GM23338 (cell line): ENCODE data around the gene GNG12. TPM values are rescaled to one million over a fixed set of nuclear protein-coding genes. Genes with fewer than 3 reads are reported as not detected.

ENCODE experiments used
- ATAC-seq: fragments of 200-7000 bp; cut with Tn5 transposase; 3 replicates; pipeline ENCODE4 v1.9.1; 2020
- DNase-seq: peaks from one replicate; pipeline ENCODE4 v3.0.0-alpha.2; 2015; ENCODE audit warnings: low spot score
- H2AFZ ChIP-seq: fragments of 200-600 bp; sonication (generic); 2 replicates; pipeline ENCODE4 v1.8.0; 2016; ENCODE audit warnings: antibody characterized with exemption, mild to moderate bottlenecking, moderate library complexity
- H3F3A ChIP-seq: fragments of 200-600 bp; sonication (generic); replicated peaks from 2 replicates; pipeline ENCODE4 v1.8.0; 2017; ENCODE audit warnings: antibody characterized with exemption, mixed run types, low read depth
- H3K27ac ChIP-seq: fragments of 200-600 bp; sonication (generic); 2 replicates; pipeline ENCODE4 v1.6.1; 2016; ENCODE audit warnings: low read depth
- H3K27me3 ChIP-seq: fragments of 200-600 bp; sonication (generic); 2 replicates; pipeline ENCODE4 v1.8.0; 2016; ENCODE audit warnings: mild to moderate bottlenecking, mixed run types, moderate library complexity; ENCODE audit not compliant: insufficient read depth
- H3K36me3 ChIP-seq: fragments of 200-600 bp; sonication (generic); 2 replicates; pipeline ENCODE4 v1.8.0; 2016; ENCODE audit warnings: mild to moderate bottlenecking; ENCODE audit not compliant: insufficient read depth
- H3K4me1 ChIP-seq: fragments of 200-600 bp; sonication (generic); 2 replicates; pipeline ENCODE4 v1.8.0; 2016; ENCODE audit warnings: mild to moderate bottlenecking, moderate library complexity; ENCODE audit not compliant: insufficient read depth
- H3K4me2 ChIP-seq: fragments of 200-600 bp; sonication (generic); 2 replicates; pipeline ENCODE4 v1.7.1; 2017; ENCODE audit warnings: mixed run types
- H3K4me3 ChIP-seq: fragments of 200-600 bp; sonication (generic); 2 replicates; pipeline ENCODE4 v1.6.1; 2016; ENCODE audit warnings: mixed run types
- H3K79me2 ChIP-seq: fragments of 200-600 bp; sonication (generic); replicated peaks from 2 replicates; pipeline ENCODE4 v1.8.0; 2017; ENCODE audit warnings: mild to moderate bottlenecking; ENCODE audit not compliant: insufficient read depth
- H3K9me2 ChIP-seq: fragments of 200-600 bp; sonication (generic); 2 replicates; pipeline ENCODE4 v1.8.0; 2017; ENCODE audit not compliant: insufficient read depth
- H4K20me1 ChIP-seq: fragments of 200-600 bp; sonication (generic); replicated peaks from 2 replicates; pipeline ENCODE4 v1.8.0; 2017; ENCODE audit warnings: mild to moderate bottlenecking; ENCODE audit not compliant: insufficient read depth
- H3K27ac Mint-ChIP-seq: 2 replicates; pipeline ENCODE4 v1.8.0; 2020; ENCODE audit warnings: inconsistent platforms, mild to moderate bottlenecking, moderate library complexity, mixed read lengths
- H3K27me3 Mint-ChIP-seq: 3 replicates; pipeline ENCODE4 v1.8.0; 2022; ENCODE audit warnings: low read depth, mild to moderate bottlenecking, moderate library complexity, mixed read lengths, inconsistent platforms; ENCODE audit not compliant: insufficient read depth, poor library complexity
- H3K36me3 Mint-ChIP-seq: 3 replicates; pipeline ENCODE4 v1.8.0; 2021; ENCODE audit warnings: low read depth, mild to moderate bottlenecking, inconsistent platforms, moderate library complexity, mixed read lengths
- H3K4me1 Mint-ChIP-seq: 3 replicates; pipeline ENCODE4 v1.8.0; 2020; ENCODE audit warnings: mild to moderate bottlenecking, inconsistent platforms, mixed read lengths
- H3K4me3 Mint-ChIP-seq: 3 replicates; pipeline ENCODE4 v1.8.0; 2021; ENCODE audit warnings: moderate library complexity, mild to moderate bottlenecking, inconsistent platforms, mixed read lengths
- H3K9me3 Mint-ChIP-seq: 3 replicates; pipeline ENCODE4 v1.8.0; 2020; ENCODE audit warnings: moderate library complexity, mild to moderate bottlenecking, inconsistent platforms, mixed read lengths
- CREB1 ChIP-seq: fragments of 250-450 bp; sonication (Bioruptor Pico); IDR thresholded peaks from 2 replicates; pipeline ENCODE4 v1.5.0; 2020; ENCODE audit warnings: low read depth, mild to moderate bottlenecking, moderate library complexity
- EZH2 ChIP-seq: fragments of 200-600 bp; sonication (generic); IDR thresholded peaks from one replicate; pipeline ENCODE4 v1.8.0; 2017; ENCODE audit warnings: antibody characterized with exemption, mild to moderate bottlenecking, low read depth; ENCODE audit not compliant: unreplicated experiment
- NANOG ChIP-seq: IDR thresholded peaks from 2 replicates; pipeline ENCODE4 v1.6.1; 2016; ENCODE audit warnings: antibody characterized with exemption, borderline replicate concordance
- POLR2AphosphoS5 ChIP-seq: IDR thresholded peaks from 2 replicates; pipeline ENCODE4 v1.6.1; 2016; ENCODE audit warnings: antibody characterized with exemption, low read depth
- ZNF114 ChIP-seq: fragments of 250-450 bp; sonication (Bioruptor Pico); IDR thresholded peaks from 2 replicates; pipeline ENCODE4 v1.5.0; 2020; ENCODE audit warnings: mild to moderate bottlenecking, moderate library complexity
- ZNF462 ChIP-seq: fragments of 250-450 bp; sonication (Bioruptor Pico); IDR thresholded peaks from 2 replicates; pipeline ENCODE4 v1.5.0; 2020; ENCODE audit warnings: mild to moderate bottlenecking, moderate library complexity
- polyA plus RNA-seq: library from polyadenylated mRNA; unstranded; fragments of >200 nt; fragmentation: Nextera tagmentation; extraction: Ambion mirVana; gene quantifications from 2 replicates; pipeline ENCODE4 v1.2.1, GENCODE V29; 2016
- total RNA-seq: library from RNA; depleted of rRNA; stranded (reverse); fragments of >200 nt; shearing (Covaris generic); gene quantifications from 2 replicates; pipeline ENCODE4 v1.2.3, GENCODE V29; 2014

Gene GNG12
- total and polyA plus RNA-seq, 2 experiments from 2014 or later, result 13.4 to 33.0 TPM

GRCh38 chr1:67726224-67726623, 107.0 kb downstream of the GNG12 start:
- no peaks in the 10 kb centered on the region for H3K36me3 ChIP-seq
- 0 out of 2 replicates have a peak, but pooled peaks cover 3% of the 10 kb centered on the region for H3K9me2 ChIP-seq
- H3K4me1 ChIP-seq, result peaks cover 17% of the 10 kb centered on the region
- no peaks in the 10 kb centered on the region for H3K27me3 ChIP-seq
- H3K4me3 Mint-ChIP-seq, result no peak overlapping the region
- TF ChIP-seq ZNF462 (CRISPR knock-in tag) (no peak), POLR2AphosphoS5 (no peak), CREB1 (CRISPR knock-in tag) (no peak)
- H3K27ac ChIP-seq, result no peak overlapping the region
- H3K79me2 ChIP-seq, result no peaks in the 10 kb centered on the region
- no peak overlapping the region for H3K4me3 ChIP-seq
- no peaks in the 10 kb centered on the region for H3K9me3 Mint-ChIP-seq
- no peak overlapping the region for H3K27ac Mint-ChIP-seq
- H3F3A ChIP-seq, result no peaks in the 10 kb centered on the region
- no peak overlapping the region for H3K4me2 ChIP-seq
- no peak overlapping the region for H2AFZ ChIP-seq
- H3K4me1 Mint-ChIP-seq, result peaks cover 11% of the 10 kb centered on the region
- DNase-seq, result no peak
- H3K36me3 Mint-ChIP-seq, result no peaks in the 10 kb centered on the region
- no peaks in the 10 kb centered on the region for H3K27me3 Mint-ChIP-seq
- no peaks in the 10 kb centered on the region for H4K20me1 ChIP-seq
- ATAC-seq, result no peak

GRCh38 chr1:67724928-67725560, 108.2 kb downstream of the GNG12 start:
- H4K20me1 ChIP-seq, result no peaks in the 10 kb centered on the region
- Mint-ChIP-seq H3K4me3 (no peak overlapping the region), H3K36me3 (no peaks in the 10 kb centered on the region), H3K9me3 (no peaks in the 10 kb centered on the region), H3K27ac (no peak overlapping the region), H3K27me3 (no peaks in the 10 kb centered on the region), H3K4me1 (peaks cover 13% of the 10 kb centered on the region; the same call in 2 of the 3 replicates)
- ATAC-seq (no peak), DNase-seq (no peak)
- no peaks in the 10 kb centered on the region for H3K79me2 ChIP-seq
- no peaks in the 10 kb centered on the region for H3K36me3 ChIP-seq
- no peak overlapping the region for H3K4me3 ChIP-seq
- H3K27me3 ChIP-seq, result no peaks in the 10 kb centered on the region
- 0 out of 2 replicates have a peak, but pooled peaks cover 3% of the 10 kb centered on the region for H3K9me2 ChIP-seq
- no peaks in the 10 kb centered on the region for H3F3A ChIP-seq
- H3K4me2 ChIP-seq, result no peak overlapping the region
- H3K27ac ChIP-seq, result no peak overlapping the region
- no peak overlapping the region for H2AFZ ChIP-seq
- peaks cover 19% of the 10 kb centered on the region for H3K4me1 ChIP-seq
- TF ChIP-seq ZNF114 (CRISPR knock-in tag) (no peak), ZNF462 (CRISPR knock-in tag) (no peak), NANOG (no peak), CREB1 (CRISPR knock-in tag) (no peak), EZH2 (no peak)
